G401 (cell line): ENCODE results near the gene CSNK2A1. TPM values are rescaled to one million over a fixed set of nuclear protein-coding genes. Genes with fewer than 3 reads are reported as not detected.

Experiments used
- DNase-seq: peaks from one replicate; pipeline ENCODE4 v3.0.0-alpha.2; 2015; ENCODE audit warnings: low spot score
- in situ Hi-C: cut with HindIII; loops from 2 replicates; pipeline ENCODE4 v1.10.0; 2016; ENCODE audit warnings: low sequenced_read_pairs, mixed read lengths
- total RNA-seq: library from RNA; depleted of rRNA; stranded (reverse); fragments of >200 nt; shearing (Covaris generic); gene quantifications from 2 replicates; pipeline ENCODE4 v1.2.3, GENCODE V29; 2014; rRNA removed

CSNK2A1 gene
- total RNA-seq, 1 experiment from 2014 or later: 275 TPM

- no peak for DNase-seq
- in situ Hi-C loops: no loop called here
These were observed 117.0 kb downstream of the CSNK2A1 start for GRCh38 chr20:426566-426965.

Other genes with a start within 250 kb of the CSNK2A1 start
- 74.3 and 75.1 TPM in 2 replicates for gene ZCCHC3, start 246.2 kb downstream of the CSNK2A1 start, total RNA-seq
- gene SOX12, start 218.2 kb downstream of the CSNK2A1 start, total RNA-seq: 9.6 and 12.4 TPM in 2 replicates
- gene NRSN2, start 196.7 kb downstream of the CSNK2A1 start, total RNA-seq: 65.9 and 70.0 TPM in 2 replicates
- gene TRIB3, start 163.0 kb downstream of the CSNK2A1 start, total RNA-seq: 12.9 and 15.6 TPM in 2 replicates
- 52.4 and 58.5 TPM in 2 replicates for gene RBCK1, start 135.5 kb downstream of the CSNK2A1 start, total RNA-seq
- gene TBC1D20, start 81.3 kb downstream of the CSNK2A1 start, total RNA-seq: 13.5 and 17.4 TPM in 2 replicates
- gene TCF15, start 66.5 kb upstream of the CSNK2A1 start, total RNA-seq: 0.10 and 3.1 TPM in 2 replicates
- gene SRXN1, start 109.4 kb upstream of the CSNK2A1 start, total RNA-seq: 65.4 and 70.6 TPM in 2 replicates
- gene SCRT2, start 132.0 kb upstream of the CSNK2A1 start, total RNA-seq: not detected in 2 replicates
- 0.06 TPM in 1 of 2 replicates, not detected in the other for gene SLC52A3, start 224.7 kb upstream of the CSNK2A1 start, total RNA-seq